K562 (cell line): ENCODE results near the gene CPED1. TPM values are rescaled to one million over a fixed set of nuclear protein-coding genes. Genes with fewer than 3 reads are reported as not detected.

Source experiments
- ATAC-seq: fragments of 200-7000 bp; cut with Tn5 transposase; 3 replicates; pipeline ENCODE4 v1.9.1; 2020; ENCODE audit warnings: moderate library complexity
- BruUV-seq: library from RNA; stranded (reverse); fragments of 400-500 nt; replicated peaks from 2 replicates; lab custom pipeline; 2021; lab: Mats Ljungman, UMichigan
- CTCF ChIA-PET: fragments of 300-600 bp; formaldehyde crosslinking; extraction: SDS; loops from one replicate; lab custom pipeline; 2021; ENCODE audit warnings: low intra/inter-chr PET ratio; lab: Yijun Ruan, JAX
- POLR2A ChIA-PET: fragments of 300-600, 350-650 bp; sonication (Branson Sonifier 250); formaldehyde crosslinking; extraction: SDS; loops from one replicate; lab custom pipeline; 2021; ENCODE audit warnings: antibody characterized with exemption, inconsistent platforms; lab: Yijun Ruan, JAX
- DNase-seq, 4 experiments: peaks; one replicate each; pipeline versions ENCODE4 v3.0.0 to v3.0.0-alpha.2; 2011 to 2018; ENCODE audit warnings: low spot score in 3 of 4, mixed read lengths in 3 of 4; ENCODE audit errors: extremely low read depth in 1 of 4
- FAIRE-seq: peaks from 2 replicates; lab custom pipeline; 2011; peaks lifted over from hg19 to GRCh38; lab: Jason Lieb, UNC
- H2AFZ ChIP-seq: 2 replicates; pipeline ENCODE4 v1.6.0; 2011; ENCODE audit warnings: low read depth, low read length, control low read depth, inconsistent platforms
- H3K27ac ChIP-seq: fragments of 200-600 bp; 3 replicates; pipeline ENCODE4 v1.8.0; 2011; ENCODE audit warnings: low read depth, mild to moderate bottlenecking, control low read depth, inconsistent platforms, low read length, moderate library complexity, mixed read lengths; ENCODE audit errors: extremely low read depth
- H3K27me3 ChIP-seq, 2 experiments: fragments of 300-600 bp in 1 of 2; 2 replicates in 1 of 2; 3 replicates in 1 of 2; pipeline versions ENCODE4 v1.6.0 to v1.8.0; 2011; ENCODE audit warnings: inconsistent platforms in 2 of 2, low read length in 2 of 2, mild to moderate bottlenecking in 1 of 2, mixed read lengths in 1 of 2, moderate library complexity in 1 of 2; ENCODE audit not compliant: control insufficient read depth in 2 of 2, insufficient read depth in 2 of 2
- H3K36me3 ChIP-seq: fragments of 300-600 bp; 3 replicates; pipeline ENCODE4 v1.8.0; 2011; ENCODE audit warnings: mild to moderate bottlenecking, low read length, inconsistent platforms; ENCODE audit not compliant: control insufficient read depth, insufficient read depth
- H3K4me1 ChIP-seq, 2 experiments: fragments of 200-600 bp in 1 of 2; replicated peaks in 1 of 2; 2 replicates in 1 of 2; 3 replicates in 1 of 2; pipeline versions ENCODE4 v1.5.1 to v1.8.0; 2011; ENCODE audit warnings: inconsistent platforms in 2 of 2, low read length in 2 of 2, mild to moderate bottlenecking in 1 of 2, mixed read lengths in 1 of 2, moderate library complexity in 1 of 2; ENCODE audit not compliant: control insufficient read depth in 2 of 2, insufficient read depth in 2 of 2
- H3K4me2 ChIP-seq: 2 replicates; pipeline ENCODE4 v1.6.1; 2011; ENCODE audit warnings: low read length, control low read depth, inconsistent platforms, mixed read lengths; ENCODE audit not compliant: insufficient read depth
- H3K4me3 ChIP-seq: fragments of 200-600 bp; sonication (generic), shearing (Covaris generic); 2 replicates; pipeline ENCODE4 v1.5.1; 2016; ENCODE audit warnings: control low read depth, inconsistent platforms
- H3K79me2 ChIP-seq: fragments of 200-600 bp; 3 replicates; pipeline ENCODE4 v1.8.0; 2011; ENCODE audit warnings: low read length, inconsistent platforms; ENCODE audit not compliant: control insufficient read depth, insufficient read depth
- H3K9ac ChIP-seq, 2 experiments: 2 replicates each; pipeline versions ENCODE4 v1.6.0 to v1.6.1; 2011; ENCODE audit warnings: low read depth in 2 of 2, low read length in 2 of 2, control low read depth in 1 of 2, inconsistent platforms in 1 of 2, mild to moderate bottlenecking in 1 of 2, mixed read lengths in 1 of 2; ENCODE audit not compliant: insufficient read depth in 1 of 2
- H3K9me1 ChIP-seq: one replicate; pipeline ENCODE4 v1.6.0; 2011; ENCODE audit warnings: inconsistent platforms, mild to moderate bottlenecking, low read length, moderate library complexity; ENCODE audit not compliant: control insufficient read depth, insufficient read depth
- H3K9me3 ChIP-seq: replicated peaks from 2 replicates; pipeline ENCODE4 v1.5.1; 2011; ENCODE audit warnings: low read depth, low read length, inconsistent platforms; ENCODE audit not compliant: control insufficient read depth, insufficient read depth
- H4K20me1 ChIP-seq: replicated peaks from 2 replicates; pipeline ENCODE4 v1.6.1; 2011; ENCODE audit warnings: low read length, inconsistent platforms, mixed read lengths; ENCODE audit not compliant: control insufficient read depth, insufficient read depth
- CEBPG ChIP-seq, 3 experiments: fragments of 200-800 bp in 1 of 3; sonication (Bioruptor generic) in 1 of 3; sonication (generic) in 1 of 3; formaldehyde crosslinking in 1 of 3; IDR thresholded peaks in 2 of 3; conservative IDR thresholded peaks in 1 of 3; 2 replicates each; pipeline versions ENCODE4 v1.6.1 to v1.8.0; 2016 to 2022; ENCODE audit warnings: missing compliant biosample characterization in 2 of 3, missing genetic modification characterization in 2 of 3, mild to moderate bottlenecking in 1 of 3, missing genetic modification reagents in 1 of 3
- NR2C1 ChIP-seq, 2 experiments: fragments of 450-650 bp; IDR thresholded peaks; 2 replicates each; pipeline ENCODE4 v1.6.1; 2017; ENCODE audit warnings: mild to moderate bottlenecking in 2 of 2, antibody characterized with exemption in 1 of 2, inconsistent platforms in 1 of 2, missing compliant biosample characterization in 1 of 2, missing genetic modification characterization in 1 of 2
- NR2C2 ChIP-seq, 2 experiments: fragments of 200-800 bp in 1 of 2; sonication (Bioruptor generic) in 1 of 2; sonication (generic) in 1 of 2; formaldehyde crosslinking in 1 of 2; IDR thresholded peaks; 2 replicates each; pipeline versions ENCODE4 v1.6.1 to v1.8.0; 2016 to 2022; ENCODE audit warnings: mild to moderate bottlenecking in 1 of 2, missing compliant biosample characterization in 1 of 2, missing genetic modification characterization in 1 of 2, missing genetic modification reagents in 1 of 2
- POLR2G ChIP-seq: fragments of 200-400 bp; formaldehyde crosslinking; IDR thresholded peaks from 2 replicates; pipeline ENCODE4 v1.6.1; 2017; ENCODE audit warnings: low read depth, mild to moderate bottlenecking, antibody characterized with exemption, low read length, moderate library complexity
- WGBS: fragments of 100-300 bp; shearing (Covaris generic); methylation state at CpG from one replicate; pipeline ENCODE4 v1.1.6; 2016; ENCODE audit warnings: low coverage, mixed read lengths; ENCODE audit not compliant: insufficient coverage; ENCODE audit errors: missing lambda C conversion rate; 5-methylcytosine and 5-hydroxymethylcytosine counted together
- in situ Hi-C: fragments of 300-500 bp; cut with MboI; formaldehyde crosslinking; loops from 4 replicates; pipeline ENCODE4 v1.15.0; 2018; ENCODE audit warnings: inconsistent platforms, mixed read lengths
- intact Hi-C: fragments of 100-400 bp; cut with micrococcal nuclease; formaldehyde crosslinking; loops from 2 replicates; pipeline ENCODE4 v1.14.2; 2022
- polyA plus RNA-seq, 8 experiments: library from polyadenylated mRNA; depleted of rRNA in 4 of 8; stranded (reverse) in 5 of 8; unstranded in 3 of 8; fragments of >200 nt; fragmentation: Nextera tagmentation in 2 of 8; fragmentation: Illumina TruSeq in 1 of 8; extraction: Ambion mirVana in 2 of 8; extraction: Trizol in 1 of 8; gene quantifications; 2 replicates each; pipeline versions ENCODE4 v1.2.1 to v1.2.3, GENCODE V29; 2011 to 2014; ENCODE audit warnings: inconsistent platforms in 1 of 8, missing spikeins in 1 of 8
- total RNA-seq, 7 experiments: library from RNA; depleted of rRNA in 6 of 7; stranded (reverse); fragments of >200 nt in 6 of 7; fragmentation: Illumina TruSeq in 2 of 7; extraction: Trizol in 2 of 7; gene quantifications; 2 replicates each; pipeline versions ENCODE4 v1.2.1 to v1.2.3, GENCODE V29; 2011 to 2021; ENCODE audit warnings: low replicate concordance in 1 of 7
- TF ChIP-seq, protein P1 (sequence below): fragments of 250-450 bp; sonication (Bioruptor Pico); IDR thresholded peaks from 2 replicates; pipeline ENCODE4 v1.4.0; 2020; ENCODE audit warnings: mild to moderate bottlenecking, moderate library complexity
- TF ChIP-seq, protein P2 (sequence below): fragments of 200-800 bp; sonication (Bioruptor generic); IDR thresholded peaks from 2 replicates; pipeline ENCODE4 v1.6.1; 2017; ENCODE audit warnings: missing genetic modification characterization, missing compliant biosample characterization

Gene CPED1
- total and polyA plus RNA-seq, 9 of the 15 experiments (the other 6 are each of a cell fraction or from before 2014, with no cell fraction given), result 195 to 393 (median 290) TPM

- TF ChIP-seq, protein P1, sequence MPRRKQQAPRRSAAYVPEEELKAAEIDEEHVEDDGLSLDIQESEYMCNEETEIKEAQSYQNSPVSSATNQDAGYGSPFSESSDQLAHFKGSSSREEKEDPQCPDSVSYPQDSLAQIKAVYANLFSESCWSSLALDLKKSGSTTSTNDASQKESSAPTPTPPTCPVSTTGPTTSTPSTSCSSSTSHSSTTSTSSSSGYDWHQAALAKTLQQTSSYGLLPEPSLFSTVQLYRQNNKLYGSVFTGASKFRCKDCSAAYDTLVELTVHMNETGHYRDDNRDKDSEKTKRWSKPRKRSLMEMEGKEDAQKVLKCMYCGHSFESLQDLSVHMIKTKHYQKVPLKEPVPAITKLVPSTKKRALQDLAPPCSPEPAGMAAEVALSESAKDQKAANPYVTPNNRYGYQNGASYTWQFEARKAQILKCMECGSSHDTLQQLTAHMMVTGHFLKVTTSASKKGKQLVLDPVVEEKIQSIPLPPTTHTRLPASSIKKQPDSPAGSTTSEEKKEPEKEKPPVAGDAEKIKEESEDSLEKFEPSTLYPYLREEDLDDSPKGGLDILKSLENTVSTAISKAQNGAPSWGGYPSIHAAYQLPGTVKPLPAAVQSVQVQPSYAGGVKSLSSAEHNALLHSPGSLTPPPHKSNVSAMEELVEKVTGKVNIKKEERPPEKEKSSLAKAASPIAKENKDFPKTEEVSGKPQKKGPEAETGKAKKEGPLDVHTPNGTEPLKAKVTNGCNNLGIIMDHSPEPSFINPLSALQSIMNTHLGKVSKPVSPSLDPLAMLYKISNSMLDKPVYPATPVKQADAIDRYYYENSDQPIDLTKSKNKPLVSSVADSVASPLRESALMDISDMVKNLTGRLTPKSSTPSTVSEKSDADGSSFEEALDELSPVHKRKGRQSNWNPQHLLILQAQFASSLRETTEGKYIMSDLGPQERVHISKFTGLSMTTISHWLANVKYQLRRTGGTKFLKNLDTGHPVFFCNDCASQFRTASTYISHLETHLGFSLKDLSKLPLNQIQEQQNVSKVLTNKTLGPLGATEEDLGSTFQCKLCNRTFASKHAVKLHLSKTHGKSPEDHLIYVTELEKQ, result 0 out of 2 replicates have a peak, but pooled peaks have one; percentile 33
These were observed 150.9 kb downstream of the CPED1 start (continued) for GRCh38 chr7:121139427-121139826.

DNA sequence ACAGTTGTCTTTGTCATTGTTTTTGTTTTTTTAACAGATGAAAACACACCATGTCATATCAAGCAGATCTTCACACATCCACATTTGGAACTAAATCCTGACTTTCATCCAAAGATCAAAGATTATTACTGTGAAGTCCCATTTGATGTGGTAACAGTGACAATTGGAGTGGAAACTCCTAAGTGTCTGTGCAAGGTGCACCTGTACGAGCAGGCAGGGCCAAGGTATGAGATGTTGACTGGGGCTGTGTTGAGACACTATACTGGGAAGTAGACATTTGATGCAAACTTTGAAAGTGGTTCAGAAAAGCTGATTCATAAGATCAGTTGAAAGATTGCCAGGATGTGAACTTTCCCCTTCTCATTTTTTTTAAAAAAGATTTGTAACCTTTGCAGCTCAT, 152.3 kb downstream of the CPED1 start:
- ATAC-seq, result no peak
- in situ Hi-C loops, result no loop called here
- Histone ChIP-seq H3K4me1 (no peaks in the 10 kb centered on the region), H3K9ac (no peak overlapping the region), H3K36me3 (peaks cover 96% of the 10 kb centered on the region), H3K27ac (no peak overlapping the region), H3K4me3 (no peak overlapping the region), H2AFZ (no peak overlapping the region), H3K4me2 (no peak overlapping the region), H3K27me3 (no peaks in the 10 kb centered on the region), H3K79me2 (no peaks in the 10 kb centered on the region; the same call in 2 of the 3 replicates), H3K9me3 (no peaks in the 10 kb centered on the region), H4K20me1 (no peaks in the 10 kb centered on the region), H3K9me1 (no peaks in the 10 kb centered on the region)
- ChIA-PET CTCF (no interaction called here), POLR2A (interaction anchor here (0.8 kb wide), 2 partner anchors 119 to 460 kb away, joined by 3 read pairs; no protein-coding TSS in a partner anchor)
- TF ChIP-seq NR2C1 (IDR thresholded peaks at IDR 0.05) (no peak), NR2C1 (tag; IDR thresholded peaks at IDR 0.05) (0 out of 2 replicates have a peak, but pooled peaks have one; percentile 23), POLR2G (0 out of 2 replicates have a peak, but pooled peaks have one; percentile 1), NR2C2 (CRISPR knock-in tag; IDR thresholded peaks at IDR 0.05) (no peak), NR2C2 (tag; IDR thresholded peaks at IDR 0.05) (0 out of 2 replicates have a peak, but pooled peaks have one; percentile 24), CEBPG (CRISPR knock-in tag; IDR thresholded peaks at IDR 0.05) (no peak), CEBPG (tag; conservative IDR thresholded peaks at IDR 0.05 in 1 of 2, IDR thresholded peaks at IDR 0.05 in 1 of 2) (peak in 1 of 2 experiments; percentile 32; a peak in 1 of 4 replicates)
- TF ChIP-seq, protein P2, sequence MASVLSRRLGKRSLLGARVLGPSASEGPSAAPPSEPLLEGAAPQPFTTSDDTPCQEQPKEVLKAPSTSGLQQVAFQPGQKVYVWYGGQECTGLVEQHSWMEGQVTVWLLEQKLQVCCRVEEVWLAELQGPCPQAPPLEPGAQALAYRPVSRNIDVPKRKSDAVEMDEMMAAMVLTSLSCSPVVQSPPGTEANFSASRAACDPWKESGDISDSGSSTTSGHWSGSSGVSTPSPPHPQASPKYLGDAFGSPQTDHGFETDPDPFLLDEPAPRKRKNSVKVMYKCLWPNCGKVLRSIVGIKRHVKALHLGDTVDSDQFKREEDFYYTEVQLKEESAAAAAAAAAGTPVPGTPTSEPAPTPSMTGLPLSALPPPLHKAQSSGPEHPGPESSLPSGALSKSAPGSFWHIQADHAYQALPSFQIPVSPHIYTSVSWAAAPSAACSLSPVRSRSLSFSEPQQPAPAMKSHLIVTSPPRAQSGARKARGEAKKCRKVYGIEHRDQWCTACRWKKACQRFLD, result no peak
- WGBS, result 77% methylated on average over 1 of the region's 1 CpG
- intact Hi-C loops, result no loop called here
- DNase-seq, result no peak
- FAIRE-seq, result no peak
- BruUV-seq, result no TSS peak
